ENCODE measurements around the gene NUDT3.
"Not testable (repeated sequence)": the region's sequence is repeated elsewhere in the genome, so short reads cannot be mapped to it uniquely, and the experiment has no call there.

The NUDT3 gene

DNA sequence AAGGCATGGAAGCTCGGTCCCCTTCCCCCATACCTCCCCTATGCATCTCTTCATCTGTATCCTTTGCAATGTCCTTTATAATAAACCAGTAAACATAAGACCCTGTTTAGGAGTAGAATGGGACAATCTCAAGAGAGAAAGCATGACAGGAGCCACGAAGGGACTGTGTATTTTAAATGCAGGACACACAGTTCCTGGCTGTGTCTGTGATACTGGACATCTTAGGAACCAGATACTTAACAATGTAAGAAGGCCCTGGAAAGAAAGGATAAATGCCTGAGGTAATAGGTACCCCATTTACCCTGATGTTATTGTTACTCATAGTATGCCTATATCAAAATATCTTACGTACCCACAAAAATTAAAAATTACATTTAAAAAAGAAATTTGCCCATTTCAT is 36.6 kb downstream of the NUDT3 start:
- CTCF ChIA-PET, result no interaction called here
- TF ChIP-seq FOXA1 (IDR thresholded peaks at IDR 0.05) (no peak), LEF1 (IDR thresholded peaks at IDR 0.05; ENCODE audit: borderline replicate concordance) (no peak), SP1 (IDR thresholded peaks at IDR 0.05) (no peak), ELF4 (IDR thresholded peaks at IDR 0.05) (no peak)
- DNase-seq (ENCODE audit: extremely low spot score), result no peak
- POLR2A ChIA-PET, result no interaction called here

- POLR2A ChIA-PET; DNase-seq (ENCODE audit: extremely low spot score); CTCF ChIA-PET: not testable (repeated sequence)
Observed at GRCh38 chr6:34354230-34354629, 38.2 kb downstream of the NUDT3 start.

DNA sequence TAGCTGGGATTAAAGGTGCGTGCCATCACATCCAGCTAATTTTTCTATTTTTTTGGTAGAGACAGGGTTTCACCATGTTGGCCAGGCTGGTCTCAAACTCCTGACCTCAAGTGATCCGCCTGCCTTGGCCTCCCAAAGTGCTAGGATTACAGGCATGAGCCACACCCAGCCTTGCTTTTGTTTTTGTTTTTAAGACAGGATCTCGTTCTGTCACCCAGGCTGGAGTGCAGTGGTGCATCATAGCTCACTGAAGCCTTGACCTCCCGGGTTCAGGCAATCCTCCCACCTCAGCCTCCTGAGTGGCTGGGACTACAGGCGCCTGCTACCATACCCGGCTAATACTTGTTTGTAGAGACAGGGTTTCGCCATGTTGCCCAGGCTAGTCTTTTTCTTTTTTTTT is 38.9 kb downstream of the NUDT3 start:
- DNase-seq (ENCODE audit: extremely low spot score); CTCF ChIA-PET; POLR2A ChIA-PET: not testable (repeated sequence)

DNA sequence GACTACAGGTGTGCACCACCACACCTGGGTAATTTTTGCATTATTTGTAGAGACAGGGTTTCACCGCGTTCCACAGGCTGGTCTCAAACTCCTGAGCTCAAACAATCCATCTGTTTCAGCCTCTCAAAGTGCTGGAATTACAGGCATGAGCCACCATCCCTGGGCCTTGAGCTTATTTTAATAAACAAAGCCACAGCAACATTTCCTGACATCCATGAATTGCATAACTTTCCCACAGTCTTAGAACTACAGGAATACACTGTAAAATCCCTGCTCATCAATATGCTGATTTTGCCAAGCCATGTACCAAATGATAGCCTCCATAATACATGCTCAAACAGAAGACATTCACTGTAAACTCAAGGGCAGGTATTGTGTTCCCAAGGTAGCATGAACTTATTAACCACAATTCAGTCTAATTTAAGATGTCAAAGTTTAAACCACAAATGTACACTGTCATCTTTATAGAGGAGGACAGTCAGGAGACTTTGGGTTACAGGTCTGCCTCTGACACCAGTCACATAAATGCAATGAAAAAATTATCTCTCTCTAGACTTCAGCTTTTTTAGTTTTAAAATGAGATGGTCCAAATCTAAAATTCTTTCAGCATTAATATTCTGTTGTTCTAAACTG is 40.0 kb downstream of the NUDT3 start:
- CTCF ChIA-PET, result no interaction called here
- TF ChIP-seq CTBP1 (IDR thresholded peaks at IDR 0.05; ENCODE audit: borderline replicate concordance), result no peak
- no peak for TF ChIP-seq BHLHE40 (IDR thresholded peaks at IDR 0.05; ENCODE audit: borderline replicate concordance)
- no peak for TF ChIP-seq ARNT (IDR thresholded peaks at IDR 0.05)
- TF ChIP-seq, protein P1, sequence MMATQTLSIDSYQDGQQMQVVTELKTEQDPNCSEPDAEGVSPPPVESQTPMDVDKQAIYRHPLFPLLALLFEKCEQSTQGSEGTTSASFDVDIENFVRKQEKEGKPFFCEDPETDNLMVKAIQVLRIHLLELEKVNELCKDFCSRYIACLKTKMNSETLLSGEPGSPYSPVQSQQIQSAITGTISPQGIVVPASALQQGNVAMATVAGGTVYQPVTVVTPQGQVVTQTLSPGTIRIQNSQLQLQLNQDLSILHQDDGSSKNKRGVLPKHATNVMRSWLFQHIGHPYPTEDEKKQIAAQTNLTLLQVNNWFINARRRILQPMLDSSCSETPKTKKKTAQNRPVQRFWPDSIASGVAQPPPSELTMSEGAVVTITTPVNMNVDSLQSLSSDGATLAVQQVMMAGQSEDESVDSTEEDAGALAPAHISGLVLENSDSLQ (IDR thresholded peaks at IDR 0.05), result no peak
- TF ChIP-seq ZNF384 (IDR thresholded peaks at IDR 0.05), result no peak
- no peak for TF ChIP-seq FOXK2 (IDR thresholded peaks at IDR 0.05)
- no peak for TF ChIP-seq LEF1 (IDR thresholded peaks at IDR 0.05; ENCODE audit: borderline replicate concordance)
- TF ChIP-seq ELF4 (IDR thresholded peaks at IDR 0.05), result no peak
- no peak for TF ChIP-seq SUZ12 (IDR thresholded peaks at IDR 0.05)
- TF ChIP-seq HDGF (IDR thresholded peaks at IDR 0.05; ENCODE audit: borderline replicate concordance), result no peak
- TF ChIP-seq L3MBTL2 (conservative IDR thresholded peaks at IDR 0.05), result no peak
- TF ChIP-seq TARDBP (IDR thresholded peaks at IDR 0.05), result no peak
- no peak for TF ChIP-seq NFRKB (IDR thresholded peaks at IDR 0.05)
- no peak for TF ChIP-seq FOXA1 (IDR thresholded peaks at IDR 0.05)
- no peak for TF ChIP-seq FOXM1 (IDR thresholded peaks at IDR 0.05; ENCODE audit: borderline replicate concordance)
- DNase-seq (ENCODE audit: extremely low spot score), result no peak
- POLR2A ChIA-PET, result no interaction called here

GRCh38 chr6:34350934-34351217 is 41.6 kb downstream of the NUDT3 start:
- ChIA-PET POLR2A (interaction anchor here (0.6 kb wide), 1 partner anchor 10 kb away, joined by 3 read pairs; no protein-coding TSS in a partner anchor), CTCF (no interaction called here)

GRCh38 chr6:34350137-34350933 is 42.1 kb downstream of the NUDT3 start:
- CTCF ChIA-PET, result no interaction called here
- POLR2A ChIA-PET, result interaction anchor here (0.6 kb wide), 1 partner anchor 10 kb away, joined by 3 read pairs; no protein-coding TSS in a partner anchor
- TF ChIP-seq CTBP1 (IDR thresholded peaks at IDR 0.05; ENCODE audit: borderline replicate concordance), result no peak
- no peak for TF ChIP-seq L3MBTL2 (conservative IDR thresholded peaks at IDR 0.05)
- TF ChIP-seq HDGF (IDR thresholded peaks at IDR 0.05; ENCODE audit: borderline replicate concordance), result no peak
- TF ChIP-seq, protein P1 (IDR thresholded peaks at IDR 0.05), result no peak
- TF ChIP-seq FOXM1 (IDR thresholded peaks at IDR 0.05; ENCODE audit: borderline replicate concordance), result no peak
- TF ChIP-seq FOXK2 (IDR thresholded peaks at IDR 0.05), result no peak
- no peak for TF ChIP-seq ELF4 (IDR thresholded peaks at IDR 0.05)
- no peak for TF ChIP-seq BHLHE40 (IDR thresholded peaks at IDR 0.05; ENCODE audit: borderline replicate concordance)
- TF ChIP-seq TARDBP (IDR thresholded peaks at IDR 0.05), result no peak
- no peak for TF ChIP-seq SP1 (IDR thresholded peaks at IDR 0.05)
- no peak for TF ChIP-seq LEF1 (IDR thresholded peaks at IDR 0.05; ENCODE audit: borderline replicate concordance)
- TF ChIP-seq FOXA1 (IDR thresholded peaks at IDR 0.05), result no peak
- no peak for TF ChIP-seq ZNF384 (IDR thresholded peaks at IDR 0.05)
- no peak for TF ChIP-seq NFRKB (IDR thresholded peaks at IDR 0.05)
- no peak for TF ChIP-seq SUZ12 (IDR thresholded peaks at IDR 0.05)
- no peak for TF ChIP-seq ARNT (IDR thresholded peaks at IDR 0.05)
- DNase-seq (ENCODE audit: extremely low spot score), result no peak

More at GRCh38 chr6:34350934-34351217, 41.6 kb downstream of the NUDT3 start:
- TF ChIP-seq LEF1 (IDR thresholded peaks at IDR 0.05; ENCODE audit: borderline replicate concordance) (no peak), ZNF384 (IDR thresholded peaks at IDR 0.05) (no peak), ELF4 (IDR thresholded peaks at IDR 0.05) (no peak), NFRKB (IDR thresholded peaks at IDR 0.05) (no peak), FOXM1 (IDR thresholded peaks at IDR 0.05; ENCODE audit: borderline replicate concordance) (no peak), HDGF (IDR thresholded peaks at IDR 0.05; ENCODE audit: borderline replicate concordance) (no peak), FOXA1 (IDR thresholded peaks at IDR 0.05) (no peak)
- TF ChIP-seq, protein P1 (IDR thresholded peaks at IDR 0.05), result no peak
- DNase-seq (ENCODE audit: extremely low spot score), result no peak

DNA sequence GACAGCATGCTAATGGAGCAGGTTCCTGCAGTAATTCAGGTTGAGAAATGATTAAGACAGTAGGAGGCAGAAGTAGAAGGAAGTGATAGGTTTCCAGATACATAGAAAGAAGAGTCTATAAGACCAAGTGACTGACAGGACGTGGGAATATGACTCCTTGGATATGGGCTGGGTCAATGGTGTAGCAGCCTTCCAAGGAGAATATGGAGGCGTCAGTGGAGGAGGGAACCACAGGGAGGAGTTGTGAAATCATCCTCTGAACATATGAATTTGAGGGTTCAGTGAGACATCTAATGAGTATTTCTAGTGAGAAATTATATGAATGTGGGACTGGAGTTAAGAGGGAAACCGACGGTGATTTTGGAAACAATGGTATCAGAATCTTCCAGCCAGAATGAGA is 43.3 kb downstream of the NUDT3 start:
- CTCF ChIA-PET, result no interaction called here
- TF ChIP-seq ZNF384 (IDR thresholded peaks at IDR 0.05), result no peak
- TF ChIP-seq ARNT (IDR thresholded peaks at IDR 0.05), result no peak
- TF ChIP-seq SP1 (IDR thresholded peaks at IDR 0.05), result no peak
- TF ChIP-seq TARDBP (IDR thresholded peaks at IDR 0.05), result no peak
- TF ChIP-seq FOXK2 (IDR thresholded peaks at IDR 0.05), result no peak
- no peak for TF ChIP-seq LEF1 (IDR thresholded peaks at IDR 0.05; ENCODE audit: borderline replicate concordance)
- TF ChIP-seq FOXA1 (IDR thresholded peaks at IDR 0.05), result no peak
- no peak for TF ChIP-seq BHLHE40 (IDR thresholded peaks at IDR 0.05; ENCODE audit: borderline replicate concordance)
- TF ChIP-seq NFRKB (IDR thresholded peaks at IDR 0.05), result no peak
- TF ChIP-seq SUZ12 (IDR thresholded peaks at IDR 0.05), result no peak
- no peak for TF ChIP-seq L3MBTL2 (conservative IDR thresholded peaks at IDR 0.05)
- no peak for TF ChIP-seq FOXM1 (IDR thresholded peaks at IDR 0.05; ENCODE audit: borderline replicate concordance)
- no peak for DNase-seq (ENCODE audit: extremely low spot score)
- POLR2A ChIA-PET, result no interaction called here

Measured in HEK293T (cell line).